Choroid plexus epithelial cell (primary cell): Measurements from ENCODE around the gene HOXA3.

Source experiments
- DNase-seq: peaks from one replicate; pipeline ENCODE4 v3.0.0-alpha.2; 2010; ENCODE audit warnings: low read depth
- H3K4me3 ChIP-seq: 2 replicates; pipeline ENCODE4 v1.5.1; 2011; ENCODE audit warnings: low read depth, mild to moderate bottlenecking, control low read depth, low read length, moderate library complexity
- TF ChIP-seq, protein P1 (sequence below): conservative IDR thresholded peaks from 2 replicates; pipeline ENCODE4 v1.5.1; 2011; ENCODE audit warnings: low read depth, mild to moderate bottlenecking, control low read depth, inconsistent platforms, low read length, moderate library complexity

HOXA3 gene

DNA sequence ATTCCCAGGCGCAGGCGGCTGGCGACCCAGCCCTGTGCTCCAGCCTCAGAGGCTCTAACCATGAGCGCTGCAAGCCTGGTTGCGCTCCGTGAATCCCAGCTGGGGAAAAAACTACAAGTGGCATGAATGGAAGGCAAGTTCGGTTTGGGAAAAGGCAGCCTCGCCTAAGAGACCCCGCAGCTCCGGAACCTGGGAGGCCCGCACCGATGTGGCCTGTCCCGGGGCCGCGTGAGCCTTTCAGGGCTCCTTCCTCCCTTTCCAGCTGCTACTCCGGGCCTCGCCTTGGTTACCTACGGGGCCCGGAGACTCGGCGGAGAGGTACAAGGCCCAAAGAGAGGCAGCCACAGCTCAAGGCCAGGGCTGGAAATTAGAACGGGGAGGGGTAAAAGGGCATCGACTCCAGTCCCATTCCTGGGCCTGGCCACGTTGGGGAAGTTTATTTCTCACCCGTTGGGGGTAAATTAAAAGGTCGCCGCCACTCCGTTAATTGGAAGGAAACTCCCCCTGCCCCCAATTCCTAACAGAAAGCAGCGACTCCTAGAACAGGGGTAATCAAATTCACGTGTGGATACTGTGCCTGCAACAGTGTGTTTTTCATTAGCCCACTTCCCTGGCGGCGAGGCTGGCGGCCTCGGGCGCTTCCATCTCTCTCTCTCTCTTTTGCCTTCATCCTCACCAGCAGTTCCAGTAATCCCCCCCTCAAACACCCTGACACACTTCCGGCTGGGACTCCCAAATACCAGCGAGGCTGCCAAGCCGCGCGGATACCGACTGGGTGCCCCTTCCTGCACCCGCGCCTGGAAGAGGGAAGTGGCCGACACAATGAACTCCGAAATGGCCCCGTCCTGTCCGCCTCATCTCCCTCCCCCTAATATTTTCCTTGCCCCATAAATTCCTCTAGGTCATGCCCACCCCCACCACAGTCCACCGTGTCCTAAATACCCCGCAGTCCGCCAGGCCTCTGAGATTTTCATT lies 14.4 kb upstream of the HOXA3 start:
- TF ChIP-seq, protein P1, sequence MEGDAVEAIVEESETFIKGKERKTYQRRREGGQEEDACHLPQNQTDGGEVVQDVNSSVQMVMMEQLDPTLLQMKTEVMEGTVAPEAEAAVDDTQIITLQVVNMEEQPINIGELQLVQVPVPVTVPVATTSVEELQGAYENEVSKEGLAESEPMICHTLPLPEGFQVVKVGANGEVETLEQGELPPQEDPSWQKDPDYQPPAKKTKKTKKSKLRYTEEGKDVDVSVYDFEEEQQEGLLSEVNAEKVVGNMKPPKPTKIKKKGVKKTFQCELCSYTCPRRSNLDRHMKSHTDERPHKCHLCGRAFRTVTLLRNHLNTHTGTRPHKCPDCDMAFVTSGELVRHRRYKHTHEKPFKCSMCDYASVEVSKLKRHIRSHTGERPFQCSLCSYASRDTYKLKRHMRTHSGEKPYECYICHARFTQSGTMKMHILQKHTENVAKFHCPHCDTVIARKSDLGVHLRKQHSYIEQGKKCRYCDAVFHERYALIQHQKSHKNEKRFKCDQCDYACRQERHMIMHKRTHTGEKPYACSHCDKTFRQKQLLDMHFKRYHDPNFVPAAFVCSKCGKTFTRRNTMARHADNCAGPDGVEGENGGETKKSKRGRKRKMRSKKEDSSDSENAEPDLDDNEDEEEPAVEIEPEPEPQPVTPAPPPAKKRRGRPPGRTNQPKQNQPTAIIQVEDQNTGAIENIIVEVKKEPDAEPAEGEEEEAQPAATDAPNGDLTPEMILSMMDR, result no peak
- H3K4me3 ChIP-seq, result no peak overlapping the region
- no peak for DNase-seq

DNA sequence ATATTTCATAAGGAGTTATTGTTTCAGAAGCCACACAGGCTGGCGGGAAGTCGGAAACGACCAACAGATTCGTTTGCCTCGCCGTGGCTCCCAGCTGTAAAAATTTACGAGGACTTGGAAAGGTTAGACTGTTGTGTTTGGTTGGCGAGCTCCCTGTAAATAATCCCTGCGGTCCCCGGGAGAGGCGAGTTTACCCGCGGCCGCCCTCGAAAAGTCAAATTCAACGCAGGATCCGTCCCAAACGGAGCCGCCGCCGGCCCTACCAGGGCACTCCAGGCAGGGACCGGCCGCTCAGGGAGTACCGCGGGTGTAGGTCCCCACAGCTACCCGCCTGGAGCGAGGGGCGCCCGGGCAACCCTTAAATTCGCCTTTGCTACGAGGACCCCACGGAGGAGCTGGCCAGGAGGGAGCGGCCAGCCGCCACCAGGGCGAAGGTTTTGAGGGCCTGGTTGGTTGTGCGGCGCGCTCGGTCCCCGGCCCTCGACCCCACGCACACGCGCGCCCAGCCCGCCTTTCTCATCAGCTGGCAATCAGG lies 13.7 kb upstream of the HOXA3 start:
- DNase-seq, result no peak
- TF ChIP-seq, protein P1, result no peak
- H3K4me3 ChIP-seq, result no peak overlapping the region

DNA sequence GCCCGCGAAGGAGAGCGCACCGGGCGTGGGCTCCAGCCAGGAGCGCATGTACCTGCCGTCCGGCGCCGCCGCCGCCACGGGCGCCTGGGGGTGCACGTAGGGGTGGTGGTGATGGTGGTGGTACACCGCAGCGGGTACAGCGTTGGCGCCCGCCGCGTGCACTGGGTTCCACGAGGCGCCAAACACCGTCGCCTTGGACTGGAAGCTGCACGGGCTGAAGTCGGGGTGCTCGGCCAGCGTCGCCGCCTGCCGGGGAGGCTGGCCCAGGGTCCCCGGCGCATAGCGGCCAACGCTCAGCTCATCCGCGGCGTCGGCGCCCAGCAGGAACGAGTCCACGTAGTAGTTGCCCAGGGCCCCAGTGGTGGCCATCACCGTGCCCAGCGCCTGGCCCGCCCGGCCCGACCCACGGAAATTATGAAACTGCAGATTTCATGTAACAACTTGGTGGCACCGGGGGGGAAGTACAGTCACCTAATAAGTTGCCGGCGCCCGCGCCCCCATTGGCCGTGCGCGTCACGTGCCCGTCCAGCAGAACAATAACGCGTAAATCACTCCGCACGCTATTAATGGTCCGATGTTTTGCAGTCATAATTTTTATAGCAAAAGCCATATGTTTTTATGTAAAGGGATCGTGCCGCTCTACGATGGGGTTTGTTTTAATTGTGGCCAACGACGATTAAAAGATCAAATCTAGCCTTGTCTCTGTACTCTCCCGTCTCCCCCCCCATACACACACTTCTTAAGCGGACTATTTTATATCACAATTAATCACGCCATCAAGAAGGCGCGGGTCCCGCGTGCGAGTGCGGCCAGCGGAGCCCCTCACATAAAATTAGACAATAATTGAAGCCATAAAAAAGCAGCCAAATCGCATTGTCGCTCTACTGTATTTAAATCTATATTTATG lies 13.0 kb upstream of the HOXA3 start, which contains the start of gene HOXA9:
HOXA9 (minus strand) TSS at position 449 of the 907 bp plus-strand sequence; CDS start at position 369, 80 bp downstream.
- DNase-seq, result no peak
- no peak within 1 kb of the TSS for H3K4me3 ChIP-seq
- TF ChIP-seq, protein P1, result no peak

DNA sequence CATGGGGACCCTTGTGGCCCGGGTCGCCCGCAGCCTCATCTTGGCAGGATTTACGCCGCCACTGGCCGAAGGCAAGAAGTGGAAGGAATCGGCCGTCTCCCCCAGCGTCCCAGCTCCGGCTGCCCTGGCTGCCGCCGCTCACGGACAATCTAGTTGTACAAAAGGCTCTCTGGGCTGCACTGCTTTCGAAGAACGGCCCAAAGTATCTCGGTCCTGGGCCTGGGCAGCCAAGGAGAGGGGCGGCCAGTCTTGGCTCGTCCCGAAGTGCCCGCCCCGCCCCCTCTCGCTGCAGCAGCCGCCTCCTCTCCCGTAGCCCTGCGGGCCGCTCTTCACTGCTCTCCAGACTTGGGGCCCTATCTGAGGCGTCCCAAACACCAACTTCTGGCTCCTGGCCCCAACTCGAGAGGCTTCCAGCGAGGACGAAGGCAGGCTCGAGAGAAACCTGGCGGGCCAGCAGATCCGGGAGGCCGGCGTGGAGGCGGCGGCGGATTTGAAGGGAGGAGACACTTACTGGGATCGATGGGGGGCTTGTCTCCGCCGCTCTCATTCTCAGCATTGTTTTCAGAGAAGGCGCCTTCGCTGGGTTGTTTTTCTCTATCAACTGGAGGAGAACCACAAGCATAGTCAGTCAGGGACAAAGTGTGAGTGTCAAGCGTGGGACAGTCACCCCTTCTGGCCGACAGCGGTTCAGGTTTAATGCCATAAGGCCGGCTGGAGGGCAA lies 12.1 kb upstream of the HOXA3 start:
- TF ChIP-seq, protein P1, result no peak
- no peak overlapping the region for H3K4me3 ChIP-seq
- DNase-seq, result no peak

DNA sequence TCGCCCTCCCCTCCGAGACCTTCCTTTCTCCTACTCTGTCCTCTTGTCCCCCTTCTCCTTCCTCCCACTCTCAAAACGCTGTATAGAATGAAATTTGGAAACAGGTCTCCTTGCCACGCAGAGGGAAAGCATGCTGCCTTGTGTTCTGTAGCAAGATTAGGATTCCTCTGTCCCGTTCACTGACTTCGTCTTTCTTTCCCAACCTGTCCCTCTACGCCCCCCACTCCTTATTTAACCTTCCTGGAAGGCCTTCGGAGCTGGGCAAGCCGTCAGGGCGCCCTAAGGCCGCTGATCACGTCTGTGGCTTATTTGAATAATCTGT lies 11.6 kb upstream of the HOXA3 start:
- no peak for DNase-seq
- TF ChIP-seq, protein P1, result no peak
- no peak overlapping the region for H3K4me3 ChIP-seq

DNA sequence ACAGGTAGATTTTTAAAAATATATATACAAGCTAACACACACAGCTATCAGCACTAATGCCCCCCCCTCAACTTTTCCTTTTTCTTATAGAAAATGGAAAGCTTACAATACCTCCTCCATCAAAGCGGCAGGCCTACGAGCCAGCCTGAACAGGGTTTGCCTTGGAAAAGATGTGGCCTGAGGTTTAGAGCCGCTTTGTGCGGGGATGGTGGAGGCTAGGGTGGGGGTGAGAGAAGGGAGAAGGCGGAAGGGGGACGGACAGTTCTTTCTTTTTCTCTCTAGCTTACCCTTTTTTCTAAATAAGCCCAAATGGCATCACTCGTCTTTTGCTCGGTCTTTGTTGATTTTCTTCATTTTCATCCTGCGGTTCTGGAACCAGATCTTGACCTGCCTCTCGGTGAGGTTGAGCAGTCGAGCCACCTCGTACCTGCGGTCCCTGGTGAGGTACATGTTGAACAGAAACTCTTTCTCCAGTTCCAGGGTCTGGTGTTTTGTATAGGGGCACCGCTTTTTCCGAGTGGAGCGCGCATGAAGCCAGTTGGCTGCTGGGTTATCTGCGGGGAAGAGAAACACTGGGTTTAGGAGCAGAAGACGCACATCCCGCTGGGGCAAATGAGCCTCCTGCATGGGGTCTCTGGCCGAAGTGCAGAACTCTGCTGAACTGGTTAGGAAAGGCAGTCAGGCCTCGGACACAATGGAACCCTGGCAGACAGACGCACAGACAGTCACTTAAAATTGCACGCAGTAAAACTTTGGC lies 11.1 kb upstream of the HOXA3 start:
- DNase-seq, result no peak
- TF ChIP-seq, protein P1, result no peak
- no peak overlapping the region for H3K4me3 ChIP-seq
